Endothelial cell (in vitro differentiated cells): ENCODE data around the gene RELN. TPM values are rescaled to one million over a fixed set of nuclear protein-coding genes. Genes with fewer than 3 reads are reported as not detected.
"Not testable (repeated sequence)": the region's sequence is repeated elsewhere in the genome, so short reads cannot be mapped to it uniquely, and the experiment has no call there.

ENCODE experiments used
- DNase-seq: peaks from one replicate; pipeline ENCODE4 v3.0.0; 2021; ENCODE audit warnings: low spot score
- H3K27ac Mint-ChIP-seq: one replicate; pipeline ENCODE4 v1.8.0; 2021; ENCODE audit warnings: mixed read lengths, inconsistent platforms; ENCODE audit not compliant: unreplicated experiment
- H3K27me3 Mint-ChIP-seq: one replicate; pipeline ENCODE4 v1.8.0; 2021; ENCODE audit warnings: mild to moderate bottlenecking, moderate library complexity, mixed read lengths, inconsistent platforms; ENCODE audit not compliant: unreplicated experiment
- H3K36me3 Mint-ChIP-seq: one replicate; pipeline ENCODE4 v1.8.0; 2021; ENCODE audit warnings: mild to moderate bottlenecking, low read depth, mixed read lengths, inconsistent platforms; ENCODE audit not compliant: unreplicated experiment
- H3K4me1 Mint-ChIP-seq: one replicate; pipeline ENCODE4 v1.8.0; 2021; ENCODE audit warnings: mild to moderate bottlenecking, mixed read lengths, inconsistent platforms; ENCODE audit not compliant: unreplicated experiment
- H3K4me3 Mint-ChIP-seq: one replicate; pipeline ENCODE4 v1.8.0; 2021; ENCODE audit warnings: mild to moderate bottlenecking, mixed read lengths, inconsistent platforms; ENCODE audit not compliant: unreplicated experiment
- H3K9me3 Mint-ChIP-seq: one replicate; pipeline ENCODE4 v1.8.0; 2021; ENCODE audit warnings: mixed read lengths, inconsistent platforms; ENCODE audit not compliant: unreplicated experiment
- CTCF ChIP-seq: fragments of 200-600 bp; sonication (generic); IDR thresholded peaks from one replicate; pipeline ENCODE4 v1.5.0; 2021; ENCODE audit warnings: antibody characterized with exemption; ENCODE audit not compliant: unreplicated experiment
- total RNA-seq: library from RNA; stranded (reverse); fragmentation: NEBNext Ultra II Directional; extraction: Animal tissue kit (Norgen Biotek cat#: 25700); gene quantifications from one replicate; pipeline ENCODE4 v1.2.1, GENCODE V29; 2021; ENCODE audit not compliant: unreplicated experiment

The RELN gene
- total RNA-seq, 1 donor from 2014 or later, result 2.3 TPM

- Mint-ChIP-seq H3K36me3 (no peaks in the 10 kb centered on the region), H3K27me3 (no peaks in the 10 kb centered on the region)
Measured at GRCh38 chr7:103521937-103522336, 467.5 kb downstream of the RELN start.

GRCh38 chr7:103504505-103505135, 484.8 kb downstream of the RELN start:
- no peaks in the 10 kb centered on the region for H3K27me3 Mint-ChIP-seq
- no peaks in the 10 kb centered on the region for H3K9me3 Mint-ChIP-seq
- H3K36me3 Mint-ChIP-seq, result no peaks in the 10 kb centered on the region
- no peaks in the 10 kb centered on the region for H3K4me1 Mint-ChIP-seq
- H3K4me3 Mint-ChIP-seq, result no peak overlapping the region
- DNase-seq, result no peak
- TF ChIP-seq CTCF, result no peak
- no peak overlapping the region for H3K27ac Mint-ChIP-seq

More at GRCh38 chr7:103521937-103522336, 467.5 kb downstream of the RELN start:
- no peak for DNase-seq
- Mint-ChIP-seq H3K4me3 (no peak overlapping the region), H3K9me3 (no peaks in the 10 kb centered on the region), H3K4me1 (peaks cover 2% of the 10 kb centered on the region), H3K27ac (no peak overlapping the region)
- no peak for TF ChIP-seq CTCF

GRCh38 chr7:103501206-103501605, 488.3 kb downstream of the RELN start:
- Mint-ChIP-seq H3K27ac (no peak overlapping the region), H3K36me3 (no peaks in the 10 kb centered on the region), H3K9me3 (no peaks in the 10 kb centered on the region), H3K4me1 (no peaks in the 10 kb centered on the region), H3K27me3 (no peaks in the 10 kb centered on the region), H3K4me3 (no peak overlapping the region)
- no peak for DNase-seq
- no peak for TF ChIP-seq CTCF

GRCh38 chr7:103499976-103500375, 489.5 kb downstream of the RELN start:
- H3K27me3 Mint-ChIP-seq, result no peaks in the 10 kb centered on the region
- H3K36me3 Mint-ChIP-seq, result no peaks in the 10 kb centered on the region
- no peak overlapping the region for H3K27ac Mint-ChIP-seq
- no peak for DNase-seq
- TF ChIP-seq CTCF, result no peak
- H3K9me3 Mint-ChIP-seq, result no peaks in the 10 kb centered on the region
- no peak overlapping the region for H3K4me3 Mint-ChIP-seq
- H3K4me1 Mint-ChIP-seq, result no peaks in the 10 kb centered on the region

- Mint-ChIP-seq H3K4me3 (no peak overlapping the region), H3K27ac (no peak overlapping the region), H3K4me1 (no peaks in the 10 kb centered on the region), H3K27me3 (peaks cover 1% of the 10 kb centered on the region), H3K9me3 (no peaks in the 10 kb centered on the region), H3K36me3 (no peaks in the 10 kb centered on the region)
- TF ChIP-seq CTCF, result no peak
- no peak for DNase-seq
Measured at GRCh38 chr7:103487419-103487818, 502.0 kb downstream of the RELN start.

- H3K4me3 Mint-ChIP-seq, H3K27me3 Mint-ChIP-seq, DNase-seq, H3K9me3 Mint-ChIP-seq, H3K27ac Mint-ChIP-seq, H3K4me1 Mint-ChIP-seq, H3K36me3 Mint-ChIP-seq: not testable (repeated sequence)
Measured at GRCh38 chr7:103486873-103487272, 502.6 kb downstream of the RELN start.
